ENCODE results near the gene CLIC3.

Gene CLIC3

GRCh38 chr9:136968333-136969127 is 27.8 kb downstream of the CLIC3 start:
- DNase-seq (ENCODE audit: low read depth in 1 of 2, low spot score in 1 of 2) = no peak

- no peak for DNase-seq (ENCODE audit: low read depth in 1 of 2, low spot score in 1 of 2)
These were observed 30.4 kb downstream of the CLIC3 start for GRCh38 chr9:136965771-136966484.

GRCh38 chr9:136964833-136965422 is 31.4 kb downstream of the CLIC3 start:
- no peak for DNase-seq (ENCODE audit: low read depth in 1 of 2, low spot score in 1 of 2)

GRCh38 chr9:136964171-136964689 is 32.1 kb downstream of the CLIC3 start:
- no peak for DNase-seq (ENCODE audit: low read depth in 1 of 2, low spot score in 1 of 2)

- DNase-seq (ENCODE audit: low read depth in 1 of 2, low spot score in 1 of 2) = no peak
These were observed 32.6 kb downstream of the CLIC3 start for GRCh38 chr9:136963751-136964150.

- DNase-seq (ENCODE audit: low read depth in 1 of 2, low spot score in 1 of 2) = no peak
These were observed 33.0 kb downstream of the CLIC3 start for GRCh38 chr9:136963341-136963740.

GRCh38 chr9:136962701-136963248 is 33.6 kb downstream of the CLIC3 start:
- no peak for DNase-seq (ENCODE audit: low read depth in 1 of 2, low spot score in 1 of 2)

GRCh38 chr9:136962163-136962562 is 34.2 kb downstream of the CLIC3 start:
- no peak for DNase-seq (ENCODE audit: low read depth in 1 of 2, low spot score in 1 of 2)

GRCh38 chr9:136961279-136962065 is 34.9 kb downstream of the CLIC3 start:
- DNase-seq (ENCODE audit: low read depth in 1 of 2, low spot score in 1 of 2) = no peak

GRCh38 chr9:136960938-136961275 is 35.5 kb downstream of the CLIC3 start:
- DNase-seq (ENCODE audit: low read depth in 1 of 2, low spot score in 1 of 2) = no peak

GRCh38 chr9:136960212-136960937 is 36.0 kb downstream of the CLIC3 start:
- no peak for DNase-seq (ENCODE audit: low read depth in 1 of 2, low spot score in 1 of 2)

GRCh38 chr9:136958898-136959850 is 37.2 kb downstream of the CLIC3 start:
- DNase-seq (ENCODE audit: low read depth in 1 of 2, low spot score in 1 of 2) = no peak

GRCh38 chr9:136958473-136958872 is 37.9 kb downstream of the CLIC3 start:
- DNase-seq (ENCODE audit: low read depth in 1 of 2, low spot score in 1 of 2) = no peak

- no peak for DNase-seq (ENCODE audit: low read depth in 1 of 2, low spot score in 1 of 2)
These were observed 38.5 kb downstream of the CLIC3 start for GRCh38 chr9:136957901-136958300.

- DNase-seq (ENCODE audit: low read depth in 1 of 2, low spot score in 1 of 2) = no peak
These were observed 38.9 kb downstream of the CLIC3 start for GRCh38 chr9:136957461-136957860.

- DNase-seq (ENCODE audit: low read depth in 1 of 2, low spot score in 1 of 2) = no peak
These were observed 39.8 kb downstream of the CLIC3 start for GRCh38 chr9:136956604-136957003.

- no peak for DNase-seq (ENCODE audit: low read depth in 1 of 2, low spot score in 1 of 2)
These were observed 40.4 kb downstream of the CLIC3 start for GRCh38 chr9:136955943-136956335.

- DNase-seq (ENCODE audit: low read depth in 1 of 2, low spot score in 1 of 2) = no peak
These were observed 41.0 kb downstream of the CLIC3 start for GRCh38 chr9:136955202-136955942.
